Activated CD8-positive, alpha-beta memory T cell treated with anti-CD3 and anti-CD28 coated beads for 24 hours (primary cell): ENCODE results near the gene NOL12.
"Not testable (repeated sequence)": the region's sequence is repeated elsewhere in the genome, so short reads cannot be mapped to it uniquely, and the experiment has no call there.

Source experiments
- DNase-seq: peaks from one replicate; pipeline ENCODE4 v3.0.0-alpha.2; 2020

The NOL12 gene

DNA sequence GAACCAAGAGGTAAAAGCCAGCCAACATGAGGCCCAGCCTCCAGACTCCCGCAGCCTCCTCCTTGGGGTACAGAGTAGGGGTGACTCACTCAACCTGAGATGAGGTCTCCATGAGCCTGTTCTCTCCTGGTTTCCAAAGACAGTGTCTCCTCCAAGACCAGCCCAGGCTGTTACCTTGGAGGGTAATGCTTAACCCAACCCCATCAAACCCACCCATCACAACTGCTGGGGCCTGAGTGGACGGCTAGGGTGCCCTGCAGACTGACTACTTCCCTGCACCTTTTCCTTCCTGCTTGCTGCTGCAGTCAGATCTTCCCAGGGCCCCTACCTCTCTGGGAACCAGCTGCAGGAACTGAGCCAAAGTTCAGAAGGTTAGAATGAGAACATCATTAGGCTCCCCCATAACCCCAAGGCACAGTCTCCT is 5.1 kb upstream of the NOL12 start:
- DNase-seq = no peak

GRCh38 chr22:37681556-37682049 is 4.5 kb upstream of the NOL12 start:
- DNase-seq = peak; percentile 88

- no peak for DNase-seq
These were observed 1.1 kb upstream of the NOL12 start for GRCh38 chr22:37684803-37685615.

DNA sequence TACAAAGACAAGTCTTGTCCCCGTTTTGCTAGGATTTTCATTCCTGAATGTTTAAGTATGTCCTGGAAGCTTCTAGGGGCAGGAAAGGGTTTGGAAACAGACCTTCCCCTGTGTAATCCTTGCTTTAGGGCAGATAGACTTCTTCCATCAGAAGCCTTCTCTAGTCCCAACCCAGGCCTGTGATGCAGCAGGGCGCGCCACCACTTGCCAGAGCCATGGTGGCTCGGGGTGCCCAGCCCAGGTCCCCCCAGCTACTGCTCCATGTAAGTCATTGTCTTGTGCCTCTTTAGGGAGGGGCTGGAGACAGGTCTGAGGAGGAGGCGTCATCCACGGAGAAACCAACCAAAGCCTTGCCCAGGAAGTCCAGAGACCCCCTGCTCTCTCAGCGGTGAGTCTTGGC is 4.3 kb downstream of the NOL12 start:
- no peak for DNase-seq

DNA sequence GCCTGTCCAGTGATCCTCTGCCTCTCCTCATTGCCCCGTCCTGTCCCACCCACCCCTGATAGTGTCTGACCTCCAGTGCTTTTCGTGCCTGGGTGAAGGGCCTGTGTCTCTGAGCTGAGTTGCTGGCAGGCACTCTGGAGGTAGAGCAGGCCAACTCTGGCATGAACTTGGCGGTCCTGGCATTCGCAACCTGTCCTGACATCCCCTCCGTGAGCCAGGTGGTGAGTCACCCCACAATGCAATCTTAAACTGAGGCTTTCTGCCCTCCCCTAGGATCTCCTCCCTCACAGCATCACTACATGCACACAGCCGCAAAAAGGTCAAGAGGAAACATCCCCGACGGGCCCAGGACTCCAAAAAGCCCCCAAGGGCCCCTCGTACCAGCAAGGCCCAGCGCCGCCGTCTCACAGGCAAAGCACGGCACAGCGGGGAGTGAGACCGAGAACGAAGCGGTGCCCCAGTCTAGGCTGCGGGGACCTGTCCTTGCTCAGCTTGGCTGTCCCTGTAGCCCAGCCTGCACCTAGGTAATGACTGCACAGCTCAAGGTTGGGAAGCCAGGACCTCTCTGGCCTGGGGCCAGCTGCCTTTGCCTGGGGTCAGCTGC is 4.9 kb downstream of the NOL12 start:
- no peak for DNase-seq

- DNase-seq = no peak
These were observed 6.6 kb downstream of the NOL12 start for GRCh38 chr22:37692627-37693285.

- not testable (repeated sequence) for DNase-seq
These were observed 8.0 kb downstream of the NOL12 start for GRCh38 chr22:37694131-37694530.

DNA sequence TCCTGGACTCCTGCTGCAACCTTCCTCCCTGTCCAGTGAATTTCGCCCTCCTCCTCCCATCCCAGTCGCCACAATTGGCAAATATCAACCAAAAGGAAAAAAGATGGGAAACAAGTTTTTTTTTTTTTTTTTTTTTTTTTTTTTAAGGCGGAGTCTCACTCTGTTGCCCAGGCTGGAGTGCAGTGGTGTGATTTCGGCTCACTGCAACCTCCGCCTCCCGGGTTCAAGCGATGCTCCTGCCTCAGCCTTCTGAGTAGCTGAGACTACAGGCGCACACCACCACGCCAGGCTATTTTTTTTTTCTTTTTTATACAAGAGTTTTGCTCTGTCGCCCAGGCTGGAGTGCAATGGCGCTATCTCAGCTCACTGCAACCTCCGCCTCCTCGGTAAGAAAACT is 10.1 kb downstream of the NOL12 start:
- DNase-seq = not testable (repeated sequence)

GRCh38 chr22:37696657-37697537 is 10.8 kb downstream of the NOL12 start, which contains the start of gene TRIOBP:
TSS of gene TRIOBP (plus strand) at chr22:37697048. CDS start at chr22:37701366, 4,318 bp downstream.
- DNase-seq = peak; percentile 90

DNA sequence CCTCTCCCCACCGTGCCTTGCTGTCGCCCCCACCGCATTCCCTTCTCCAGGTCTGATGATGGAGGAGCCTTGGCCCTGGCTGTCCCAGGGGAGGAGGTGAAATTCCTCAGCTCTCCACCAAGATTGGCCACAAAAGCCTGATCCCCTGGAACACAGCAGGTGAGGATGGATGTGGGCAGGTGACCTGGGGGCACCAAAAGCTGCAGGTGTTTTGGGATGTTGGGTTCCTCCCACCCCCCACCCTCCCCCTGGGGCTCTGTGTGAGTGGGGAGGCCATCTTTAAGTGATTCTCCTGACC is 11.3 kb downstream of the NOL12 start:
- DNase-seq = no peak

GRCh38 chr22:37701141-37701786 is 15.1 kb downstream of the NOL12 start:
- no peak for DNase-seq

- DNase-seq = no peak
These were observed 17.8 kb downstream of the NOL12 start for GRCh38 chr22:37703906-37704305.

- no peak for DNase-seq
These were observed 18.5 kb downstream of the NOL12 start for GRCh38 chr22:37704645-37705044.

GRCh38 chr22:37705205-37705604 is 19.1 kb downstream of the NOL12 start:
- DNase-seq = no peak

DNA sequence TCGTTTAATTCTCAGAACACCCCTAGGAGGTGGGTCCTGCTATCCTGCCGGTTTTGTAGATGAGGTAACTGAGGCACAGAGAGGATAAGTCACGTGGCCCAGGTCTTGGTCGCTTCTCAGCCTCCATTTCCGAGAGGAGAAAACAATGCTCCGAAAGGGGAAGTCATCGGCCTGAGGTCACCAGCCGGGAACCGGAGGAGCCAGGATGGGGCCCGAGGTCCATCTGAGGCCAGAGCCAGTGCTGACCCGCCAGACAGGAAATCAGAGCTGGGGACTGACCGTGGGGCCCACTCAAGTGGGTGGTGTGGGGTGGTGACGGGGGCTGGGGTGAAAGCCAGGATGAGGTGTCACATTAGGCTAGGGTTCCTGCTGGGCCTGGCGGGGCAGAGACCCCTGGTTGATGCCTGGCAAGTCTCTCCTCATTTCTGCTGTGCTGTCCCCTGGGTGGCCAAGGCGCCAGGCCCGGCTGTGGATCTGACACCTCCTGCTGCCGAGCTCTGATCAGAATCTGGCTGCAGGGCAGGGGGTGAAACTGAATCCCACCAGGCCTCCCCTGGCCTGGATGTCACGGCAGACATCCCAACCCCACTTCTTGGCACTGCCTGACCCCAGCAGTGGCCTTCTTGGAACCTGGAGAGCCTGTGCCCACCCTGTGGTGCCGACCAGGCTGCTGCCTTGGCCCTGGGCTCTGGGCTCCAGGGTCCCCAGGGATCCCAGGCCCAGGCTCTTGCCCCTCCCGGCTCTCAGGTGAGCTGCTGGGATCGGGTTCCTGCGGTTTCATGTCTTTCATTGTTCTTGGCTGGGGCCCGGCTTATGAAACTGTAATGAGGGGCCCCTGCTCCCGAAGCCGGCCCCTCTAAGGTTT is 22.7 kb downstream of the NOL12 start:
- DNase-seq = no peak

- DNase-seq = no peak
These were observed 23.3 kb downstream of the NOL12 start for GRCh38 chr22:37709445-37709765.

DNA sequence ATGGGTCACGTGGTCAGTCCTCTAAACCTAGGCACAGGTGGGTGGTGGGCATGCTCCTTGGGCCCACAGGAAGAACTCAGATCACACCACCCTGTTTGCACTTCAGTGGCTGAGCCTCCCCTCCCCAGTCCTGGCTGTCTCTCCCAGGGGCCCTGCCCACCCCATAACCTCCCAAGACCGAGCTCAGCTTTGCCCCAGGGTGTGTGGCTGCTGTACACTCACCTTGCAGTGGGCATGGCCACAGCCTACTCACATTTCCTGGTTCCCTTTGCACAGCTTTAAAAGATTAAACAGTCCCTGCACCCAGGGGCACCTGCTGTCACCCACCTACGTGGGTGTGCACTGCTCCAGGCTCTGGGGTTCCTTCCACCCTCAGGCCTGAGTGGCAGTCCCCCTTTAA is 24.5 kb downstream of the NOL12 start:
- DNase-seq = no peak

GRCh38 chr22:37711490-37711889 is 25.3 kb downstream of the NOL12 start:
- no peak for DNase-seq

DNA sequence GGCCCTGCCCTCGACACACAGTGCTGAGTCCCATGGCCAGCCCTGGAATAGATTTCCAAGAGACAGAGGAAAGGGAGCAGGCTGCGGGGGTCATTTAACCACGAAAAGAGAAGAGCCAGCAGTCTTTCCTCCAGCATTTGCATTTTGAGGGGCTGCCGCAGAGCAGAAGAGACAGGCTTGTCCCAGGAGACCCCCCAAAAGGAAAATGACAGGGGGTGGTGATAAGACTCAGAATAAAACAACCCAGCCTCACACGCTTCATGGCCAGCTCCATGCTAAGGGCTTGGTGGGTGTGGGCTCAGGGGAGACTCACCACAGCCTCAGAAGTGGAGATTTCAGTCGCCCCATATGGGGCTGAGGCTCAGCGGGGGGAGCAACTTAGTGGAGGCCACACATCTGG is 27.6 kb downstream of the NOL12 start:
- DNase-seq = no peak

GRCh38 chr22:37714634-37715033 is 28.5 kb downstream of the NOL12 start:
- DNase-seq = no peak

GRCh38 chr22:37715760-37716159 is 29.6 kb downstream of the NOL12 start:
- DNase-seq = no peak

GRCh38 chr22:37716708-37717107 is 30.6 kb downstream of the NOL12 start:
- DNase-seq = no peak
